Fibroblast of gingiva (primary cell): ENCODE results near the gene GATA5.

Experiments used
- DNase-seq: peaks from one replicate; pipeline ENCODE4 v3.0.0-alpha.2; 2011; ENCODE audit warnings: low read depth

Gene GATA5, protein sequence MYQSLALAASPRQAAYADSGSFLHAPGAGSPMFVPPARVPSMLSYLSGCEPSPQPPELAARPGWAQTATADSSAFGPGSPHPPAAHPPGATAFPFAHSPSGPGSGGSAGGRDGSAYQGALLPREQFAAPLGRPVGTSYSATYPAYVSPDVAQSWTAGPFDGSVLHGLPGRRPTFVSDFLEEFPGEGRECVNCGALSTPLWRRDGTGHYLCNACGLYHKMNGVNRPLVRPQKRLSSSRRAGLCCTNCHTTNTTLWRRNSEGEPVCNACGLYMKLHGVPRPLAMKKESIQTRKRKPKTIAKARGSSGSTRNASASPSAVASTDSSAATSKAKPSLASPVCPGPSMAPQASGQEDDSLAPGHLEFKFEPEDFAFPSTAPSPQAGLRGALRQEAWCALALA

DNA sequence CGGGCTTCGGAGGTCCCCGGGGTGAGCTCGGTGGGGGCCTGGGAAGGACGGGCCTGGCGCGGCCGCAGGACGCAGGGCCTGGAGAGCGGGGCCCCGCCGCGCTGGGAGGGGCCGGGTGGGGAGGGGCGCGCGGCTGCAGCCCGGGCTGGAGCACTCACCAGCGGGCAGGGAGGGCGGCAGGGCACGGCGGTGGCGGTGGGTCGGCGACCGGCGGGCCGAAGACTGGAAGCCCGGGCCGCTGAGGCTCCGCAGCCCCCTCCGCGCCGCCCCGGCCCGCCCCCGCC lies at the start of gene GATA5:
TSS of gene GATA5 (minus strand) at position 224 of the 284 bp plus-strand sequence. CDS start 474 bp downstream, outside the sequence.
- no peak for DNase-seq

DNA sequence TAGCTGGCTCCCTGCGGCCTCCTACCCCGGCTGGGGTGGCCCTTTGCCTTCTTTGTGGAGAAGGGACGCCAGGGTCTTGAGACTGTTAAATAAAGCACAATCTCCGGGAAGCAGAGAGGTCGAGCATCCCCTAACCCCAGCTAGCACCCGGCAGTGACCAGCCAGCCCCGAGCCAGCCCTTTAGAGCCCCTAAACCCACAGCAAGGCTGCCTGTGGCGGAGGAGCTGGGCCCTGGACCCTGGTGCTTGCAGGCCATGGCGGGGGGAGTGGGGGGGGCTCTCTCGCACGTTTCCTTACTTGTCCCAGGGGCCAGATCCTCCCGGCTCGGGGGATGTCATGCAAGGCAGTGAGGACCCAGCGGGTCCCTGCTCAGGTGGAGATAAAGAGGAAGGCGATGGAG lies 49.2 kb upstream of the GATA5 start:
- DNase-seq: no peak

DNA sequence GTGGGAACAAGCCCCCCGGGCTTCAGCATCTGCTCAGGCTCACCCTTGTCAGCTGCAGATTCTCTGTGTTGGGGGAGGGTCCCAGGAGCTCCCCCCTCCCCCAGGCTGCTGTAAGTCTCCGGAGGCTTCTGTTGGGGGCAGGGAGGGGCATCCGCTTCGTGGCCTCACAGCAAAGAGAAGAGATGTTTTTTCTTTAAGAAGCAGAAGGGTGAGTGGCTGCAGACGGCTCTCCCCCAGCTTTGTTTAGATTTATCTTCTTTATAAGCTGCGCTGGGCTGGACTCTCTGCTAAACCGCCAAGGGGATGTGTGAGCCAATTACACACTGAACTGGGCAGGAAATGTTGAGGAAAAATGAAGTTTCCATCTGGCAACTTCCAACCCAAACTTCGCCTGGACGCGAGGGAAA lies 48.7 kb upstream of the GATA5 start:
- DNase-seq: no peak

DNA sequence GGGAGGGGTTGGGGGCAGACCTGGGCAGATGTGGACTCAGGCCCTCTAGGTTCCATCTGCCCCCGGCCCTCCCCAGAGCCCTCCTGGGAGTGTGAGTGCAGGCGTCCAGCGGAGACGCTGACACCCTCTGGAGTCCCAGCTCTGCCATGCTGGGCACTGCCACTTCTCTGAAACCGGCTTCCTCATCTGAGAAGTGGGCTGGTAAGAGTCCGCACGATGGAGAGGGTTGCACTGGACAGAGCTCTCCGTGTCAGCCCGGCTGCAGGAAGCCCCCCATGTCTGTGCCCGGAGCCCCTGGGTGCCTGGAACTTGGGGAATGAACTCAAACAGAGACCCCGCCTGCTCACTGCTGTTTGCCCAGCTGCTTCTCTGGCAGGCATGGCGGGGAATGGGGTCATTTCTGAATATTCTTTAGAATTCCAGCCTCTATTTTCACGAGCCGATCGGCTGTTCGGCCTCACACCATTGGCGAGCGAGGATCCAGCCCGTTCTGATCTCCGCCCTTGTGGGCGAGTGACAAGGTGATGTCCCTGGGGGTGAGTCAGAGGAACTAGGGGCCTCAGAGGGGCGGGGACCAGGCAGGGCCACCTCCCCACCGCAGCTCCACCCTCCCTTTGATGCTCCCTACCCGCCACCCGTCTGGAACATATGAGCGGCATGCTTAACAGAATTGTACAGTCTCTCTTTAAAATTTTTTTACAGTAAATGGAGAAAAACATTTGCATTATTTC lies 47.8 kb upstream of the GATA5 start:
- no peak for DNase-seq

DNA sequence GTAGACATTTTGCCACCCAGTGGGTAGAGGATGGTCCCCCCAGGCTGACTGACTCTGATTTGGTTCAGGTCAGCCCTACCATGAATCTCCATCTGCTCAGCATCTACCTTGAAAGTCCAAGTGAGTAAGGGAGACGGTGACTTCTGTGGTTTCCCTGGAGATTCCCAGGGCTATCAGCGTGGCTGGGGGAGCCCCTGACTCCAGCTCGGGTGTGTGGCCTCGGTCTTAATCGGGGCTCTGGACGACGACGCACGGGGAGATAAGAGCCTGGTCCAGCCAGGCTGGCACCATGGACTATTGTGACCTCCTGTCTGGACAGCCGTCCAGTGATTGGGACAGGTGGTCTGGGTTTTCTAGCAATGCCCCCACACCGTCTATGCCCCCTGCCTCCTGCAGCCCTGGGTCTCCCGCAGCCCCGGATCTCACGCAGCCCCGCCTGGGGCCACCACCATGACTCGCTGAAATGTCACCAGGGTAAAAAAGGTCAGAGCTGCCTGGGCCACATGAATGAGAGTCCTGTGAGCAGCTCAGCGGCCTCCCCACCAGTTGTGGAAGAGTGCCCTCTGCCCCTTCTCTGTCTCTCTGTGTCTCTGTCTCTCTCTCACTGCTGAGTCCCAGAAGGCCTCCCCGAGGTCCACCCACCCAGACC lies 47.1 kb upstream of the GATA5 start:
- no peak for DNase-seq

DNA sequence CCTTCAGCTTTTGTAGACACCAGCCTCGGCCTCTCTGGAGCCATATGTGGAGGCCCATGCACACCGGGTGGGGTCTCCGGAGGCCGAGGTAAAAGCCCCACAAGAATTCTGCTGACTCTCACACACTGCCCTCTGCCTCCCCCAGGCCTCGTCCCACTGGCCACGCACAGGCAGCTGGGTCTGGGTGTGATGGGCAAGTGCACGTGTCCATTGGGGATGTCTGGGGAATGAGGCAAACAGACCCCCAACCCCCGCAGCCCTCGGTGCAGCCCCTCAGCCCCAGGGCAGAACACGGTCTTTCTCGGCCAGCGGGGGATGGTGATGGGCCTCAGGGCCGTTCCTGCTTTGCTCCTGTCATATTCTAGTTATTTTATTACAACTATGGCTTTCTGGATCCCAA lies 44.0 kb upstream of the GATA5 start:
- DNase-seq: no peak

DNA sequence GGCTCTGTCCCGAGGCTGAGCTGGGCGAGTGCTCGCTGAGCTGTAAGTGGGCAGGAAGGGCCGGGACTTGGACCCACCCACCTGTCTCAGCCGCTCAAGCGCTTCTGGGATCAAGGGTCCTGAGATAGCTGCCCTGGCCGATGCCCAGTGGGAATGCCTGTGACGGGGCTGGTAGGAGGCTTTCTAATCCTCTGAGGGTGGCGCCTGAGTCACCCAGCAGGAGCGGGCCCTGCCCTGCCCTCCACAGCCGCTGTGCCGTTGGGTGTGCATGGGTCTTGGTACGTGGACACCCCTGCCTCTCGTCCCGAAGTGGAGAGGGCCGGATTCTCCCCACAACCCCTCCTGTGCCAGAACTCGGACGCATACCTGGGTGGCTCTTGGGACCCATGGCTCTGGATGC lies 43.1 kb upstream of the GATA5 start:
- DNase-seq: no peak

DNA sequence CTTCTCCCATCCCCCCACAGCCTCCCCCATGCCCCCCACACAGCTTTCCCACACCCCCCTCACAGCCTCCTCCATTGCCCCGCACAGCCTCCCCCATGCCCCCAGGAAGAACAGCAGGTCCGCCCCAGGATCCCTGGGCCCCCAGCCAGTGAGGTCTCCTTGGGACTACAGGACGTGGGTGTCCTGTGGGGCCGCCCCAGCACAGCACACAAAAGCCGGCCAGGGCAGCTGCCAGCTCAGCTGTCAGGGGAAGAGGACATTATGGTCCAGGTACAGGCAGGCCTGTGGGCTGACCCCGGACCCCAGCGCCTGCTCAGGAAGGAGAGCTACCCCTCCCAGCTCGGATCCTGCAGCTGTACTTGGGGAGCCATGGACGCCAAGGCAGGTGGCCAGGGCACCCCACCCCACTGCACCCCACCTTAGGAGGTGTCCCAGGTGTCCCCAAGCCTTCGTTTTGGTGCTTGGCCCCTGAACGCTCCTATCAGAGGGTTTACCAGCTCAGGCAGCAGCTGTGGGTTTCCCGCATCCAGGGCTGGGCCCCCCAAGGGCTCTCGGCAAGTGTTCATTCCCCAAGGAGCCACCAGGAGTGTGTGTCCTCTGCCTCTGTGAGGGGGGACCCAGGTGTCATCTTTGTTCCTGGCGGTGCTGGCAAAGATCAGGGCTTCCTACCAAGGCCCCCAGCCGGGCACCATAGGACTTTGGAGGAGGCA lies 42.3 kb upstream of the GATA5 start:
- DNase-seq: no peak

DNA sequence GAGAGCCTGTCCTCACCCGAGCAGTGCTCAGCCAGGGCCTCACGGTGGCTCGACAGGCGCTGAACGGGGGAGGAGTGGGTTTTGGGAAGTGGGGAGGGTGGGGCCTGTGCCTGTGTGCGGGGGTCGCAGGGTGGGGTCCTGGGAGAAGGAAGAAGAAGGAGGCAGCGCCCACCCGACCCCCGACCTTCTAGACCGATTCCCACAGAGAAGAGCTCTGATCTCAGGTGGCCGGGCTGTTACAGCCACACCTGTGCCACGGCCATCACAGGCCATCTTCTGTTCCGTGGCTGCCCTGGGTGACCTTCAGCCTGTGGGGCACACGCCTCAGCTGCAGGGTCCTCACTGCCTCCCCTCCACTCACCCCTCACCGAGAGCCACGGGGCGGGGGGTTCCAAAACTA lies 41.4 kb upstream of the GATA5 start:
- DNase-seq: no peak

DNA sequence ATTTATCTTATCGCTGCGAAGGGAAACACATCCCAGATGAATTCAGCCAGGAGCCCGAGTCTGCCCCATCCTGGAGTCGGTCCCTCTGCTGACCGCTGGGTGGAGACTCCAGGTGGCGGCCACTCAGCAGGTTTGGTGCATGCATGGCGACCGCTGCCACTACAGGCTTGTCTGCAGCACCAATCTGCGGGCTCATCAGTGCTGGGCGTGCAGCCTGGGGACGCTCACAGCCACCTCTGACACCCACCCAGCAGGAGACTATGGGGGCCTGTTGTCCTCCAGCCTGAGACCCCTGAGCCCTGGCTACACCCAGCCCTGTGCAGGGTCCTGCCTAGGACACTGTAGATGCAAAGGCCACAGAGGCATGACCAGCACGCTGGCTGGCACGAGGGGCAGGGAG lies 40.5 kb upstream of the GATA5 start:
- DNase-seq: no peak

DNA sequence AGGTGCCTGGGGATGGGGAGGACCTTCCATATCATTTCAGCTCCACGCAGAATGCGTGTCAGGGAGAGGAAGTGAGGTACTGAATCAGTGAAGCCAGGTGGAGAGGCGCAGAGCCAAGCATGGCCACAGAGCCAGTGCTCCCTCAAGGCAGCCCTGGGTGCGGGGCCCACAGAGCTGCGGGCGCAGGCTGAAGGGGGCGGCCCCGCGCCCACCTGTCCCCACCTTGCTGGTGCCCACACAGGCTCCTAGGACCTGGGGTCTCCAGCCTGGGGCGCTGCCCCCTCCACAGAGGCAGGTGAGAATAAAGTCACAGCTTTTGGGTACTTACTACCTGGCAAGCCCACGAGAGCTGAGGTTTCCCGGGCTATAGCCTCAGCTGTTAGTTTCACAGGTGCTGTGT lies 40.0 kb upstream of the GATA5 start:
- DNase-seq: no peak

DNA sequence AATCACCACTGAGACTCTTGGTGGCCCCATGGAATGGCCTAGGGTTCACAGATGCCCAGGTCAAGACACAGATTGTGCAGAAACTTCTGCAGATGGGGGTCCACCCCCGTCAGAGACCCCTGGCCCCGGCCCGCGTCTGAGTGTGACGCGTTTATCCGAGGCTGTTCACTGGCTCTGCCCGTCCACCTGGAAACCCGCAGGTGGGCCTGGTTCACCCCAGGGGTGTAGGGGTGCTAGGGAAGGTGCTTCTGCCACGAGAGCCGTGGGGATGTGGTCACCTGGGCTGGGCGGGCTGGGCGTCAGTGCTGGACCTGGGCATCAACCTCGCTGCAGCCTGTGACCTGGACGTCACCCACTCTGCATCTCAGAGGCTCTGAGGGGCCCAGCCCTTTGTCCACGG lies 39.5 kb upstream of the GATA5 start:
- DNase-seq: no peak

DNA sequence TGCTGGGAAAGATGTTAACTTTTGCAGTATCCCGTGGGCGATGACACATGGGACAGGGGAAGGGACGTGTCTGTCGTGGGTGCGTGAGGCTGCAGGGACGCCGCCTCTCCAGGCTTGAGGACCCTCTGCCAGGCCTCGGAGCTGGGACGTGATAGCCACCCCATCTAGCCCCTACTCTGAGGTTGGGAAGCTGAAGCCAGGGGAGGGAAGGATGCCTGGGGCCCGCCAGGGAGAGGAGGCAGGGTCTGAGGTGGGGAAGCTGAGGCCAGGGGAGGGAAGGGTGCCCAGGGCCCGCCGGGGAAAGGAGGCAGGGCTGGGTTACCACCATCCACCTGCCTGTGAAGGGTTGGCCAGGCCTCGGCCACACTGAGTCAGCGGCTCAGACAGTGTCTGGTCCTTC lies 38.2 kb upstream of the GATA5 start:
- DNase-seq: no peak

DNA sequence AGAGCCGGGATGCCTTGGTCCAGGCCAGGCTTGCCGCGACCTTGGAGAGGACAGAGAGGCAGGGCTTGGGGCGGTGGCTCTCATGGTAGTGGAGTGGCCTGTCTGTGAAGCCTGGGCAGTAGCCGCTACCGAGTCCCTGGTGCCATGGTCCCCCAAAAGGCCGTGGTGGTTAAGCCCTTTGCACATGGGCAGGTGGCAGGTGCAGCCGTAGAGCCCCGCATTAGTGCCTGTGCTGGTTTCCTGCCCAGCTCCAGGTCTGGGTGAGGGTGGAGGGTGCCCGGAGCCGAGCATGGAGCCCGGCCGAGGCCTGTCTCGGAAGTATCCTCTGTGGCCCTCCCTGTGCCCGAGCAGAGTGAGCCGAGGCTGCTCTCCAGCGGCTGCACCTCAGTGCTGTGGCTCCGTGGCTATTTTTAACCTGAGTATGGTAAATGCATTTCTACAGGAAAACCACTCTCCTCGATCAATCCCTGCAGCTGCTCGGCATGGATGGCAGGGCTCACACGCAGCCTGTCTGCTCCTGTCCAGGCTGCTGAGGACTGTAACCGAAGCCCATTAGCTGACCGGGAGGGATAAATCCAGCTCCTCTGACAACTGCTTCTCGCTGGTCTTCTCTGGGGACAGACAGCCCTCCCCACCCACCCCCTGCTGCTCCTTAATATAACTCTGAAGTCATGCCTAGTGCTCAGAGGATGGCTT lies 36.3 kb upstream of the GATA5 start:
- no peak for DNase-seq

DNA sequence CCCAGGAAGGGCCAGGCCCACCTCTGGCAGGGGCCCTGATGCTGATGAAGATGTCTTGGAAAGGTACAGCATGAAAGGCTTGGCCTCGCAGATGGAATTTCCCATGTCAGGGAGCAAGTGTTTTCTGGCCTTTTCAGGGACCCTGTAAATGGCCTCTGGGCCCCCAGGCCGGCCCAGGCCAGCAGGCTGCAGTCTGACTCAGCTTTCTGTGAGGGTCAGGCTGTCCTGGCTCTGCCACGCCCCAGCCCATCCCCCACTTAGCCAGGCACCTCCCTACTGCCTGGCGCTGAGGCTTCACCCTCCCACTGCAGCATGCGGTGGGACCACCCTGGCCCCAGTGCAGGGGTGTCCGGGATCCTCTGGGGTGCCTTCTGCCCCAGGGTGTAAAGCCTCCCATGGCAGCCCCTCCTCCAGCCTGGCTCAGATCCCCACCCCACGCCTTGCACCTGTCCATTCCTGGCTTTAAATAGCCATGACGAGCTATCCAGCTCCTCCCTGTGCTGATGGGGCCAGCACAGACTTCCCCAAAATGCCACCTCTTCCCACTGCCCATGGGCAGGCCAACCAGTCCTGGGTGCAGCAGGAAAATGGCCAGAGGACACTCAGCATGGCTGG lies 35.6 kb upstream of the GATA5 start:
- DNase-seq: no peak

DNA sequence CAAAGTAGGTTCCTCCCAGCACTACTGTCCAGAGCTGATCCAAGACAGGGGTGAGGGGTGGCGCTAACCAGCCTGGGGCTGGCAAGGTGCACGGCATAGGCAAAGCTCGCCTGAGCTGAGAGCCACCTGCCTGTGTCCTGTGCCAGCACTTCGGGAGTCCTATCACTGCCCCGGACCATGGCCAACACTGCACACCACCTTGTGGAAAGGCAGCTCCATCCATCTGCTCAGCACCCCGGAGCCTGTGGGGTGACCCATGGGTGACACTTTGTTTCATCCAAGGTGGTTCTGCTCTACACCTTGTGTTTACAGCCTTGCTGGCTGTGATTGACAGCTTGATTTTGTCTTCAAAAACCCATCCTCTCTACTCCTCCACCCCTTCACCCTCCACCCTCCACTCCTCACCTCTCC lies 32.9 kb upstream of the GATA5 start:
- no peak for DNase-seq

DNA sequence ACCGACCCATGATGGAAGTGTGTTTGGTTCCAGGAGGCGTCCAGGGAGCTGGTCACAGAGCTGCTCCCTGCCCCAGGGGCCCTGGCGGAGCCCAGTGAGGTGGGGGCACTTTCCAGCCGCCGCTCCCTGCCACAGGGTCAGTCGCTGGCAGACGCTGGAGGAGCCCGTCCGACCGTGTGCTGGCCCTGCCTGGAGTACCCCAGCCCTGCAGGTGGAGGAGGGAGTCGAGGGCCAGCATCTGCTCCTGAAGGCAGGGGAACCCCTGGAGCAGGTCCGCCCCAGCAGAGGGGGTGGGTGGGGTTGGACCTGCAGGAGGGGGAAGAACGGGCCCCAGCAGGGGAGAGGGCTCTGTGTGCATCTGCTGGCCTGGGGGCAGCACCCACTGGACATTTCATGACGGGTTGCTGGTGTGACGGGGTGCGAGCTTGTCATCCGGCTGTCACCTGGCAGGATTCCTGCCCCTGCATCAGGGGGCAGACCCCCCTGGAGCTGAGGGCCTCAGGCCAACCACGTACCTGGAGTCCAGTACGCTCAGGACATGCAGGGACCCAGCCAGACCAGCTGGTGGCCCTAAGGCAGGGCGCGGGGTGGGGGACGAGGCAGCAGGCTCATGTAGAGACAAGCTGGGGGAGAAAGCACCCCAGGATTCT lies 32.3 kb upstream of the GATA5 start:
- no peak for DNase-seq

DNA sequence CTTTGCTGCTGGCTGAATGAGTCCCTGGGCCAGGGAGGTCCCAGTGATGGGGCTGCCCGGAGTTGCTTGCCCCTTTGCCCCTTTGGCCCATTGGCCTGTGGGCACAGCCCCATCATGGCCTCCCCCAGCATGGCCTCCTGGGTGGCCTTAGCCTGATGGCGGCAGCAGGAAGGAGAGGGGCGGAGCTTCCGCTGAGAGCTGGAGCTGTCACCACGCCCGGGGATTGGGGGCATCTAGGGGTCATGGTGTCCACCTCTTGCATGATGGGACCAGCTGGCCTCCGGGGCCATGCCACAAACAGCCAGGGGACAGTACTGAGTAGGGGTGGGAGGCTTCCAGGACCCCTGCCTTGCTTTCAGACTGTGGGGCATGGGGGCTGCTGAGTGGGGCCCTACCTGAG lies 31.5 kb upstream of the GATA5 start:
- DNase-seq: no peak

DNA sequence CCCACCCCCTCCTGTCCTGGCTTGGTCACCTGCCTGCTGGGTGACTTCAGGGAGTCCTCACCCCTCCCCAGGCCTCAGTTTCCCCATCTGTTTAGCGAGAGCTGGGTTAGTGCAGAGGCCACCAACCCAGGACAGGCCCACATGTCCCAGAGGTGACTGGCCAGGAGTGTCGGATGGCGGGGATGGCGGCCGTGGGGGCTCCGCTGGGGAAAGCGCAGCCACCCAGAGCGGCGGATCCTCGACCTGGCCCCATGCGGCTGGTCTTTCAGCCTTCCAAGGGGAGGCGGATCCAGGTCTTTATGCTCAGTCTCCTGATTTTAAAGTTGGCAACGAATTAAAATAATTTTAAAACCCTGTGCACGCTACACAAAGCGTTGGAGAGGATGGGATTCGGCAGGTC lies 31.0 kb upstream of the GATA5 start:
- no peak for DNase-seq

DNA sequence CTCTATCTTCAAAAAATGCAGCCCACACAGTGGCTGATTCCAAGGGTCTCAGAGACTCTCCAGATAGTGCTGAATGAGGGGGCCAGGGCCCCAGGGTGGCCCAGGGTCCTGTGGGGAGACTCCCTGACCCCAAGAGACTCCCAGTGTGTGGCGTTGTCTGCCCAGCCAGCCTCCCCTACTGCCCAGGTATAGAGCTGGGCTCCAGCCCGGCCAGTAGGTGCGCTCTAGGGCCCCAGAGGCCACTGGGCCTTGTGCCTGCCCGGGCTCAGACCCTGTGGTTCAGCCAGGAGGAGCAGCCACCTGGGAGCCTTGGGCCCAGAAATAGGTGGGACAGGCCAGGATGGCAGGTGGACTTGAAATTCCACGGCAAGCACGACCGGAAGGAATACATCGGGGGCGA lies 30.3 kb upstream of the GATA5 start:
- no peak for DNase-seq
